Ishikawa (cell line): ENCODE results near the gene ASB4.

Source experiments
- CEBPB ChIP-seq: IDR thresholded peaks from 2 replicates; pipeline ENCODE4 v1.6.1; 2012
- CREB1 ChIP-seq: IDR thresholded peaks from 2 replicates; pipeline ENCODE4 v1.6.1; 2012; ENCODE audit warnings: low read depth
- EGR1 ChIP-seq: IDR thresholded peaks from 2 replicates; pipeline ENCODE4 v1.6.1; 2012
- EP300 ChIP-seq: IDR thresholded peaks from 2 replicates; pipeline ENCODE4 v1.6.1; 2012; ENCODE audit warnings: borderline replicate concordance
- FOXM1 ChIP-seq: IDR thresholded peaks from 2 replicates; pipeline ENCODE4 v1.6.1; 2012; ENCODE audit warnings: low read depth, borderline replicate concordance
- MAX ChIP-seq: IDR thresholded peaks from 2 replicates; pipeline ENCODE4 v1.6.1; 2012
- NFIC ChIP-seq: IDR thresholded peaks from 2 replicates; pipeline ENCODE4 v1.6.1; 2012
- RAD21 ChIP-seq: IDR thresholded peaks from 2 replicates; pipeline ENCODE4 v1.6.1; 2012; ENCODE audit warnings: low read depth
- TAF1 ChIP-seq: IDR thresholded peaks from 2 replicates; pipeline ENCODE4 v1.6.1; 2012; ENCODE audit warnings: low read depth, mild to moderate bottlenecking
- TCF12 ChIP-seq: IDR thresholded peaks from 2 replicates; pipeline ENCODE4 v1.6.1; 2012; ENCODE audit warnings: low read depth
- TEAD4 ChIP-seq: IDR thresholded peaks from 2 replicates; pipeline ENCODE4 v1.6.1; 2012
- YY1 ChIP-seq: IDR thresholded peaks from 2 replicates; pipeline ENCODE4 v1.6.1; 2012; ENCODE audit warnings: low read depth
- ZBTB7A ChIP-seq: IDR thresholded peaks from 2 replicates; pipeline ENCODE4 v1.6.1; 2012; ENCODE audit warnings: low read depth
- TF ChIP-seq, protein P1 (sequence below): IDR thresholded peaks from 2 replicates; pipeline ENCODE4 v1.6.1; 2012; ENCODE audit warnings: low read depth, mild to moderate bottlenecking
- TF ChIP-seq, protein P2 (sequence below): IDR thresholded peaks from 2 replicates; pipeline ENCODE4 v1.6.1; 2012

Gene ASB4

GRCh38 chr7:95547361-95548348 is 61.9 kb downstream of the ASB4 start:
- no peak for TF ChIP-seq ZBTB7A
- no peak for TF ChIP-seq CREB1
- TF ChIP-seq MAX: no peak

DNA sequence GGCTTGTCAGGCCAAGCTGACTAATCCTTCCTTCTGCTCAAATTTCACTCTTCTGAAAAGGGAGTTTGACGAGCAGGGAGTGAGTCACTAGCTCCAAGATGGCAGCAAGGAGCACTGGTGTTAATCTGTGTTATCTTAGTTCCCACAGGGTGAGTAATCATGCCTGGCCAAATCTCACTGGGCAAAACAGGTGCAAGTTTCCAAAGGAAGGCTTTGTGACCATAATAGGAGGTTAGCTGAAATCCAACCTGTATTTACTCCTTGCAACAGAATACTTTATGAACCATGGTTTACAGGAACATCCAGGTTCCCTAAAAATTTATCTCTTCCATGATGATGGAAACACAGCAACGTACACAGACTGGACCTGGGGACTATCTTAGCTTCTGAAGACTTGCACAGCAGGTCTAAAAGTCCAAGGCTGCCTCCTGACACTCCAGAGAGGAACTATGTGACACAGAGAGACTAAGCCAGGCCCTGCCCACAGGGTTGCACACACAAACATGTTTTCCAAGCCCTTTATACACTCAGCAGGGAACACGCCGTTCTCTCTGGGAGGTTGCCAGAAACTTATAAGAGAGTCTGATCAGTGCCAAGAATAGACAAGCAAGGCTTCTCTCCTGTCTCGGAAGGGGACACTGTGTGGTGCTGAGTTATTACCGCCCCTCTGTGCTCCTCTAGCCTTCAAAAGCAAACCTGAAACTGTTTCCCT is 64.2 kb downstream of the ASB4 start:
- TF ChIP-seq YY1 (0 out of 2 replicates have a peak, but pooled peaks have one; percentile 43), NFIC (peak; percentile 51; the same call in 1 of the 2 replicates), MAX (no peak)

DNA sequence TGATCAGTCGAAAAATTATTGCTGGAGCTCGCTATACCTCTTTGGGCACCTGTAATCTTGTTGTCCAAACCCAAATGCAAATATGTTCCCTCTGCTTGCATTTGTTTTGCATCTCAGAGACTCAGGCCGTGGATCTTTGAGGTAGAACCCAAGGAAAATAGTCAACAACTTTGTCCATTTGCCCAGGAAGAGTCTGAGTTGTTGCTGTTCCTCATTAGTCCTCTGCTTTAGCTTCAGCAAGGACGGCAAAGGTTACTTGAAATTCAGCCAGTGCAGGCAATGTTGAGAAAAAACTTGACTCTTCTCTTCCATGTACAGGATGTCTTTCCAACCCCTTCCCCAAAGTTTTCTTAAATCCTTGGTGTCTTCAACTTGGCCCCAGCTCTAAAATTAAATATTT is 64.8 kb downstream of the ASB4 start:
- TF ChIP-seq NFIC (no peak), YY1 (no peak), EP300 (no peak), ZBTB7A (no peak), EGR1 (no peak), CEBPB (no peak), TCF12 (no peak)
- TF ChIP-seq, protein P1, sequence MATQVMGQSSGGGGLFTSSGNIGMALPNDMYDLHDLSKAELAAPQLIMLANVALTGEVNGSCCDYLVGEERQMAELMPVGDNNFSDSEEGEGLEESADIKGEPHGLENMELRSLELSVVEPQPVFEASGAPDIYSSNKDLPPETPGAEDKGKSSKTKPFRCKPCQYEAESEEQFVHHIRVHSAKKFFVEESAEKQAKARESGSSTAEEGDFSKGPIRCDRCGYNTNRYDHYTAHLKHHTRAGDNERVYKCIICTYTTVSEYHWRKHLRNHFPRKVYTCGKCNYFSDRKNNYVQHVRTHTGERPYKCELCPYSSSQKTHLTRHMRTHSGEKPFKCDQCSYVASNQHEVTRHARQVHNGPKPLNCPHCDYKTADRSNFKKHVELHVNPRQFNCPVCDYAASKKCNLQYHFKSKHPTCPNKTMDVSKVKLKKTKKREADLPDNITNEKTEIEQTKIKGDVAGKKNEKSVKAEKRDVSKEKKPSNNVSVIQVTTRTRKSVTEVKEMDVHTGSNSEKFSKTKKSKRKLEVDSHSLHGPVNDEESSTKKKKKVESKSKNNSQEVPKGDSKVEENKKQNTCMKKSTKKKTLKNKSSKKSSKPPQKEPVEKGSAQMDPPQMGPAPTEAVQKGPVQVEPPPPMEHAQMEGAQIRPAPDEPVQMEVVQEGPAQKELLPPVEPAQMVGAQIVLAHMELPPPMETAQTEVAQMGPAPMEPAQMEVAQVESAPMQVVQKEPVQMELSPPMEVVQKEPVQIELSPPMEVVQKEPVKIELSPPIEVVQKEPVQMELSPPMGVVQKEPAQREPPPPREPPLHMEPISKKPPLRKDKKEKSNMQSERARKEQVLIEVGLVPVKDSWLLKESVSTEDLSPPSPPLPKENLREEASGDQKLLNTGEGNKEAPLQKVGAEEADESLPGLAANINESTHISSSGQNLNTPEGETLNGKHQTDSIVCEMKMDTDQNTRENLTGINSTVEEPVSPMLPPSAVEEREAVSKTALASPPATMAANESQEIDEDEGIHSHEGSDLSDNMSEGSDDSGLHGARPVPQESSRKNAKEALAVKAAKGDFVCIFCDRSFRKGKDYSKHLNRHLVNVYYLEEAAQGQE: no peak

DNA sequence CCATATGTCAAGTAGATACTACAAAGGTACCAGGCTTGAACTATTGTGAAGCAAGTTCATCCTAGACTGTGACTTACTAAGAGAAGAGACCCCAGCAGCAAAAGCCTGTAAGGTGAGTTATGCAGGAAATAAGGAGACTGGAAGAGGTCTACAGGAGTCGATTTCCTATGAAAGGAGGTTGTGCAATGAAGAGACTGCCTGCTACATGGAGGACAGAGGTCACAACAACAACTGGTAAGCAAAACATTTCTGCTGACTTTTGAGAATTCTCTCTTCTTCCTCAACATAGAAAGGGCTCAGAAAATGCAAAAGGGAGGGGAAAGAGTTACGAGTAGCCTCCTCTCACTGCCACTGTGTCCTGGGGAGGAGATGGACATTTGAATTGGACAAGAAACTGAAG is 68.2 kb downstream of the ASB4 start:
- no peak for TF ChIP-seq MAX
- TF ChIP-seq TEAD4: no peak
- TF ChIP-seq, protein P2, sequence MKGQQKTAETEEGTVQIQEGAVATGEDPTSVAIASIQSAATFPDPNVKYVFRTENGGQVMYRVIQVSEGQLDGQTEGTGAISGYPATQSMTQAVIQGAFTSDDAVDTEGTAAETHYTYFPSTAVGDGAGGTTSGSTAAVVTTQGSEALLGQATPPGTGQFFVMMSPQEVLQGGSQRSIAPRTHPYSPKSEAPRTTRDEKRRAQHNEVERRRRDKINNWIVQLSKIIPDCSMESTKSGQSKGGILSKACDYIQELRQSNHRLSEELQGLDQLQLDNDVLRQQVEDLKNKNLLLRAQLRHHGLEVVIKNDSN: no peak
- TF ChIP-seq CEBPB: no peak
- no peak for TF ChIP-seq FOXM1
- no peak for TF ChIP-seq ZBTB7A
- no peak for TF ChIP-seq YY1
- TF ChIP-seq TAF1: no peak
- no peak for TF ChIP-seq NFIC
- TF ChIP-seq EP300: no peak
- TF ChIP-seq EGR1: no peak

DNA sequence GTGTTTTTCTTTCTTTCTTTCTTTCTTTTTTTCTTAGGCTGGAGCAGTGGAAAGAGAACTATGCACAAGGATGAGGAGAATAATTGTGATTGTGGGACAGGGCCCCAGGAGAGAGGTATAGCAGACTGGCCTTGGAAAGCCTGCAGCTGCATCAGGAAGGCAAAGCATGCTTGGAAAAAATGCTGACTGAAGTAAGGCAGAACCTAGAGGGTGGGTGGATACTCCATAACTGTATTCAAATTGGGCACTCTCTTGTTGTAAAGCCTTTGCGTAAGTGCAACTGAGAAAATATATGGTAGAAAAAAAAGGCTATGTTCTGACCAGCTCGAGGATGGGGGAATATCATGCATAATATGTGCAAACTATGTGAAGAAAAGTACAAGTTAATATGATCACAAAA is 71.0 kb downstream of the ASB4 start:
- no peak for TF ChIP-seq TAF1
- TF ChIP-seq YY1: no peak
- TF ChIP-seq FOXM1: no peak
- TF ChIP-seq, protein P1: no peak
- no peak for TF ChIP-seq EGR1
- no peak for TF ChIP-seq RAD21
- TF ChIP-seq MAX: no peak
- no peak for TF ChIP-seq CEBPB
- TF ChIP-seq NFIC: no peak
- TF ChIP-seq TEAD4: no peak
- TF ChIP-seq, protein P2: no peak
- no peak for TF ChIP-seq TCF12

DNA sequence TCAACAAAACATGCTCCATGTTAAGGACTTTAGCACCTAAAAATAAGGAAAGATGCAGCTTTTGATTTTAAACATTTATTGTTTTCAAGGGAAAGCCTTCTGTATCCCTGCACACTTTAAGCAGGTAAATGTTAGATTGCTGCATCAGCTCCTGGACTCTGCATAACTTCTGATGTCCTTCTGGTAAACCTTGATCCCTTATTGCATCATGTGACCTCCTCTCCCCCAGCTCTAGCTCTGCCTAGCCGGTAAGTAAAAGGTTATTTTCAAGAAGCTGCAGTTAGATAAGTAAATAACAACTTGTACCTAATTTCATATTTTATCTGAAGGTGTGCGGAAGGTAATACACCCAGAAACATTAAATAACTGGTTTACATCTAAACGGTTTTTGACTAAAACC is 73.1 kb downstream of the ASB4 start:
- TF ChIP-seq EP300 (no peak), CREB1 (no peak)
- TF ChIP-seq, protein P2: peak; percentile 43; the same call in 1 of the 2 replicates
